HepG2 (cell line): ENCODE measurements around the gene NWD2. TPM values are rescaled to one million over a fixed set of nuclear protein-coding genes. Genes with fewer than 3 reads are reported as not detected.

Source experiments
- ATAC-seq: fragments of 200-7000 bp; cut with Tn5 transposase; 3 replicates; pipeline ENCODE4 v1.9.1; 2020; ENCODE audit warnings: mild to moderate bottlenecking, moderate library complexity
- BruUV-seq: library from RNA; stranded (reverse); fragments of 400-500 nt; replicated peaks from 2 replicates; lab custom pipeline; 2021; lab: Mats Ljungman, UMichigan
- CTCF ChIA-PET: fragments of 300-600 bp; formaldehyde crosslinking; extraction: SDS; loops from one replicate; lab custom pipeline; 2021; ENCODE audit warnings: low total read pairs, inconsistent platforms, low intra/inter-chr PET ratio; lab: Yijun Ruan, JAX
- POLR2A ChIA-PET: fragments of 350-600 bp; sonication (Branson Sonifier 250); formaldehyde crosslinking; loops from one replicate; lab custom pipeline; 2020; ENCODE audit warnings: antibody characterized with exemption, inconsistent platforms; lab: Yijun Ruan, JAX
- DNase-seq: peaks from one replicate; pipeline ENCODE4 v3.0.0-alpha.2; 2015; ENCODE audit warnings: low spot score
- FAIRE-seq: peaks from 3 replicates; lab custom pipeline; 2011; peaks lifted over from hg19 to GRCh38; lab: Jason Lieb, UNC
- H2AFZ ChIP-seq: one replicate; pipeline ENCODE4 v1.6.1; 2011; ENCODE audit warnings: low read length, inconsistent platforms
- H3K27ac ChIP-seq: fragments of 300-600 bp; 3 replicates; pipeline ENCODE4 v1.8.0; 2011; ENCODE audit warnings: mixed run types, mild to moderate bottlenecking, mixed read lengths, low read length, inconsistent platforms; ENCODE audit not compliant: insufficient read depth; ENCODE audit errors: extremely low read length
- H3K27me3 ChIP-seq, 2 experiments: fragments of 200-600 bp in 1 of 2; 2 replicates in 1 of 2; 3 replicates in 1 of 2; pipeline versions ENCODE4 v1.6.0 to v1.8.0; 2011; ENCODE audit warnings: low read length in 2 of 2, mild to moderate bottlenecking in 2 of 2, moderate library complexity in 2 of 2, inconsistent platforms in 1 of 2; ENCODE audit not compliant: insufficient read depth in 2 of 2, control insufficient read depth in 1 of 2
- H3K36me3 ChIP-seq, 2 experiments: fragments of 200-600 bp in 1 of 2; replicated peaks in 1 of 2; 2 replicates in 1 of 2; 3 replicates in 1 of 2; pipeline versions ENCODE4 v1.5.1 to v1.8.0; 2011; ENCODE audit warnings: low read length in 2 of 2, inconsistent platforms in 1 of 2; ENCODE audit not compliant: insufficient read depth in 2 of 2, control insufficient read depth in 1 of 2
- H3K4me1 ChIP-seq: 2 replicates; pipeline ENCODE4 v1.5.1; 2012; ENCODE audit warnings: low read length, inconsistent platforms; ENCODE audit not compliant: insufficient read depth
- H3K4me2 ChIP-seq: 2 replicates; pipeline ENCODE4 v1.6.0; 2011; ENCODE audit warnings: low read depth, low read length, inconsistent platforms
- H3K4me3 ChIP-seq, 3 experiments: fragments of 200-600 bp in 1 of 3; sonication (generic), shearing (Covaris generic) in 1 of 3; replicated peaks in 1 of 3; 2 replicates each; pipeline ENCODE4 v1.5.1; 2011 to 2016; ENCODE audit warnings: low read length in 3 of 3, inconsistent platforms in 2 of 3, low read depth in 2 of 3, mild to moderate bottlenecking in 2 of 3, control low read depth in 1 of 3, mixed read lengths in 1 of 3; ENCODE audit not compliant: insufficient read depth in 1 of 3
- H3K79me2 ChIP-seq: one replicate; pipeline ENCODE4 v1.6.1; 2011; ENCODE audit warnings: low read length, inconsistent platforms; ENCODE audit not compliant: insufficient read depth
- H3K9ac ChIP-seq: 2 replicates; pipeline ENCODE4 v1.6.0; 2011; ENCODE audit warnings: mild to moderate bottlenecking, low read depth, low read length, inconsistent platforms; ENCODE audit not compliant: insufficient read depth
- H3K9me3 ChIP-seq: 2 replicates; pipeline ENCODE4 v1.5.1; 2012; ENCODE audit warnings: mild to moderate bottlenecking, low read length
- H4K20me1 ChIP-seq: 2 replicates; pipeline ENCODE4 v1.6.0; 2011; ENCODE audit warnings: inconsistent platforms, mild to moderate bottlenecking, low read length, moderate library complexity; ENCODE audit not compliant: insufficient read depth
- ETV6 ChIP-seq: sonication (generic); formaldehyde crosslinking; conservative IDR thresholded peaks from 2 replicates; pipeline ENCODE4 v1.4.0; 2020; ENCODE audit warnings: missing genetic modification reagents
- GMEB2 ChIP-seq: IDR thresholded peaks from 2 replicates; pipeline ENCODE4 v1.6.1; 2016; ENCODE audit warnings: missing biosample characterization, missing genetic modification reagents, low read depth
- ZBTB38 ChIP-seq: sonication (generic); formaldehyde crosslinking; IDR thresholded peaks from 2 replicates; pipeline ENCODE4 v1.5.1; 2020; ENCODE audit warnings: mild to moderate bottlenecking, missing genetic modification reagents
- ZNF143 ChIP-seq: sonication (generic); formaldehyde crosslinking; IDR thresholded peaks from 2 replicates; pipeline ENCODE4 v1.4.0; 2020; ENCODE audit warnings: missing genetic modification reagents
- ZNF264 ChIP-seq: sonication (generic); formaldehyde crosslinking; IDR thresholded peaks from 2 replicates; pipeline ENCODE4 v1.4.0; 2020; ENCODE audit warnings: missing genetic modification reagents
- ZNF557 ChIP-seq: sonication (generic); formaldehyde crosslinking; IDR thresholded peaks from 2 replicates; pipeline ENCODE4 v1.4.0; 2020; ENCODE audit warnings: missing genetic modification reagents
- ZNF75D ChIP-seq: sonication (generic); formaldehyde crosslinking; IDR thresholded peaks from 2 replicates; pipeline ENCODE4 v1.8.1; 2023; ENCODE audit warnings: missing genetic modification reagents, mild to moderate bottlenecking, borderline replicate concordance
- WGBS: methylation state at CpG from one replicate; pipeline ENCODE4 v1.1.6; 2017; ENCODE audit warnings: low lambda C conversion rate; 5-methylcytosine and 5-hydroxymethylcytosine counted together
- in situ Hi-C: cut with HindIII; loops from 2 replicates; pipeline ENCODE4 v1.10.0; 2017; ENCODE audit warnings: low pct_unique_long_range_greater_than_20kb; ENCODE audit not compliant: extremely low pct_ligation_motif_present
- intact Hi-C: fragments of 100-400 bp; cut with micrococcal nuclease; formaldehyde crosslinking; loops from one replicate; pipeline ENCODE4 v1.10.0; 2022; ENCODE audit not compliant: unreplicated experiment
- polyA plus RNA-seq, 8 experiments: library from polyadenylated mRNA; depleted of rRNA in 3 of 8; stranded (reverse) in 7 of 8; unstranded in 1 of 8; fragments of >200 nt; fragmentation: Illumina TruSeq in 4 of 8; extraction: Trizol in 4 of 8; gene quantifications; 2 replicates each; pipeline versions ENCODE4 v1.2.1 to v1.2.3, GENCODE V29; 2011 to 2016; ENCODE audit warnings: low read depth in 4 of 8, missing spikeins in 1 of 8, mixed read lengths in 1 of 8; ENCODE audit not compliant: insufficient read depth in 1 of 8
- total RNA-seq, 5 experiments: library from RNA; depleted of rRNA; stranded (reverse); fragments of >200 nt; fragmentation: Illumina TruSeq; extraction: Trizol; gene quantifications; 2 replicates each; pipeline ENCODE4 v1.2.3, GENCODE V29; 2016; ENCODE audit warnings: low read depth in 1 of 5

NWD2 gene
- total and polyA plus RNA-seq, 2 of the 13 experiments (the other 11 are each of a cell fraction or from before 2014, with no cell fraction given): not detected

GRCh38 chr4:37400241-37400881 lies 155.8 kb downstream of the NWD2 start:
- 31% methylated on average over 2 of the region's 2 CpGs for WGBS
- H4K20me1 ChIP-seq: no peaks in the 10 kb centered on the region
- CTCF ChIA-PET: no interaction called here
- no peak overlapping the region for H2AFZ ChIP-seq
- H3K79me2 ChIP-seq: no peaks in the 10 kb centered on the region
- H3K9ac ChIP-seq: no peak overlapping the region
- TF ChIP-seq ZNF557 (CRISPR knock-in tag) (no peak), ETV6 (CRISPR knock-in tag) (no peak), ZNF75D (CRISPR knock-in tag) (no peak), ZBTB38 (CRISPR knock-in tag) (no peak), ZNF264 (no peak), ZNF143 (CRISPR knock-in tag) (no peak), GMEB2 (CRISPR knock-in tag) (no peak)
- TF ChIP-seq, all 625 proteins: peak for 0
- no TSS peak for BruUV-seq
- no peak for ATAC-seq
- no peak for FAIRE-seq
- intact Hi-C loops: no loop called here
- H3K27ac ChIP-seq: no peak overlapping the region
- POLR2A ChIA-PET: no interaction called here
- H3K4me1 ChIP-seq: no peaks in the 10 kb centered on the region
- no peaks in the 10 kb centered on the region for H3K36me3 ChIP-seq
- H3K4me2 ChIP-seq: no peak overlapping the region
- no peaks in the 10 kb centered on the region for H3K27me3 ChIP-seq
- in situ Hi-C loops: no loop called here
- H3K4me3 ChIP-seq: no peak overlapping the region
- no peaks in the 10 kb centered on the region for H3K9me3 ChIP-seq
- no peak for DNase-seq
